A549 (cell line): ENCODE results near the gene CHRNA10. TPM values are rescaled to one million over a fixed set of nuclear protein-coding genes. Genes with fewer than 3 reads are reported as not detected.

ENCODE experiments used
- ATAC-seq, 2 experiments: fragments of 200-7000 bp in 1 of 2; fragments of >200 bp in 1 of 2; cut with Nextera tagmentation in 1 of 2; cut with Tn5 transposase in 1 of 2; 3 replicates each; pipeline versions ENCODE4 v1.8.0 to v1.9.1; 2018 to 2020; ENCODE audit warnings: mild to moderate bottlenecking in 1 of 2, moderate library complexity in 1 of 2
- CTCF ChIA-PET: fragments of 300-600 bp; sonication (Branson Sonifier 250); formaldehyde crosslinking; extraction: SDS; loops from one replicate; lab custom pipeline; 2021; ENCODE audit warnings: antibody characterized with exemption, inconsistent platforms; lab: Yijun Ruan, JAX
- POLR2A ChIA-PET: fragments of 350-600 bp; formaldehyde crosslinking; extraction: SDS; loops from one replicate; lab custom pipeline; 2021; ENCODE audit warnings: antibody characterized with exemption, inconsistent platforms; lab: Yijun Ruan, JAX
- DNase-seq, 2 experiments: peaks; one replicate each; pipeline versions ENCODE4 v3.0.0 to v3.0.0-alpha.2; 2011 to 2016; ENCODE audit warnings: low read depth in 1 of 2, low spot score in 1 of 2
- FAIRE-seq: peaks from 2 replicates; lab custom pipeline; 2011; peaks lifted over from hg19 to GRCh38; lab: Jason Lieb, UNC
- H3K27ac ChIP-seq, 2 experiments: fragments of >200 bp; sonication (Bioruptor Twin); formaldehyde crosslinking; 3 replicates each; pipeline ENCODE4 v1.5.1; 2016 to 2017
- H3K4me1 ChIP-seq: fragments of >200 bp; sonication (Bioruptor Twin); formaldehyde crosslinking; 3 replicates; pipeline ENCODE4 v1.6.1; 2016
- H3K4me2 ChIP-seq: fragments of >200 bp; sonication (Bioruptor Twin); formaldehyde crosslinking; 3 replicates; pipeline ENCODE4 v1.6.1; 2016
- H3K4me3 ChIP-seq: fragments of >200 bp; sonication (Bioruptor Twin); formaldehyde crosslinking; 3 replicates; pipeline ENCODE4 v1.5.1; 2016
- H3K9me3 ChIP-seq: fragments of >200 bp; sonication (Bioruptor Twin); formaldehyde crosslinking; 3 replicates; pipeline ENCODE4 v1.6.1; 2016
- CBX2 ChIP-seq: fragments of 200-600 bp; sonication (generic); IDR thresholded peaks from 2 replicates; pipeline ENCODE4 v1.6.1; 2016; ENCODE audit warnings: low read depth, mild to moderate bottlenecking, borderline replicate concordance
- CBX8 ChIP-seq: fragments of 200-600 bp; sonication (generic); IDR thresholded peaks from 2 replicates; pipeline ENCODE4 v1.6.1; 2016
- EHMT2 ChIP-seq: fragments of 200-600 bp; sonication (generic); IDR thresholded peaks from 2 replicates; pipeline ENCODE4 v1.6.1; 2016; ENCODE audit warnings: antibody characterized with exemption, low read depth, mild to moderate bottlenecking, moderate library complexity
- EP300 ChIP-seq, 2 experiments: fragments of >200 bp; sonication (Bioruptor Twin); formaldehyde crosslinking; IDR thresholded peaks; 2 replicates in 1 of 2; 3 replicates in 1 of 2; pipeline ENCODE4 v1.6.1; 2016 to 2017
- ESRRA ChIP-seq: fragments of 150-350 bp; IDR thresholded peaks from 2 replicates; pipeline ENCODE4 v1.6.1; 2014; ENCODE audit warnings: mild to moderate bottlenecking, low read length, borderline replicate concordance
- FOSB ChIP-seq: fragments of 250-450 bp; sonication (Bioruptor Pico); IDR thresholded peaks from 2 replicates; pipeline ENCODE4 v1.5.0; 2020; ENCODE audit warnings: mild to moderate bottlenecking, moderate library complexity
- FOSL2 ChIP-seq, 2 experiments: fragments of 450-650 bp in 1 of 2; fragments of >200 bp in 1 of 2; sonication (Bioruptor Twin) in 1 of 2; formaldehyde crosslinking; IDR thresholded peaks; 2 replicates each; pipeline versions ENCODE4 v1.5.0 to v1.6.1; 2016 to 2020; ENCODE audit warnings: mild to moderate bottlenecking in 1 of 2, moderate library complexity in 1 of 2
- FOXS1 ChIP-seq: fragments of 250-450 bp; sonication (Bioruptor Pico); IDR thresholded peaks from 2 replicates; pipeline ENCODE4 v1.5.0; 2020; ENCODE audit warnings: mild to moderate bottlenecking, moderate library complexity
- GATA3 ChIP-seq: IDR thresholded peaks from 2 replicates; pipeline ENCODE4 v1.6.1; 2012; ENCODE audit warnings: borderline replicate concordance
- HDAC2 ChIP-seq: fragments of 200-600 bp; sonication (generic); IDR thresholded peaks from 2 replicates; pipeline ENCODE4 v1.6.1; 2016
- HOXA7 ChIP-seq: fragments of 250-450 bp; sonication (Bioruptor Pico); IDR thresholded peaks from 2 replicates; pipeline ENCODE4 v1.5.0; 2020; ENCODE audit warnings: mild to moderate bottlenecking, moderate library complexity
- HOXB13 ChIP-seq: fragments of 250-450 bp; sonication (Bioruptor Pico); IDR thresholded peaks from 2 replicates; pipeline ENCODE4 v1.5.0; 2020; ENCODE audit warnings: low read depth, mild to moderate bottlenecking, moderate library complexity
- JUN ChIP-seq, 2 experiments: fragments of >200 bp; sonication (Bioruptor Twin); formaldehyde crosslinking; IDR thresholded peaks; 2 replicates in 1 of 2; 3 replicates in 1 of 2; pipeline ENCODE4 v1.6.1; 2016 to 2017
- MYC ChIP-seq: IDR thresholded peaks from 2 replicates; pipeline ENCODE4 v1.6.1; 2012; ENCODE audit warnings: mild to moderate bottlenecking, inconsistent platforms, low read length, improper control_type of control experiment, borderline replicate concordance
- NFE2L2 ChIP-seq: fragments of 150-350 bp; conservative IDR thresholded peaks from 2 replicates; pipeline ENCODE4 v1.6.1; 2014; ENCODE audit warnings: low read length
- NR3C1 ChIP-seq: fragments of >200 bp; sonication (Bioruptor Twin); formaldehyde crosslinking; IDR thresholded peaks from 3 replicates; pipeline ENCODE4 v1.6.1; 2017
- PHF8 ChIP-seq: fragments of 200-600 bp; sonication (generic); IDR thresholded peaks from 2 replicates; pipeline ENCODE4 v1.6.1; 2016; ENCODE audit warnings: low read depth, mild to moderate bottlenecking, antibody characterized with exemption, moderate library complexity, borderline replicate concordance
- RARB ChIP-seq: fragments of 250-450 bp; sonication (Bioruptor Pico); IDR thresholded peaks from 2 replicates; pipeline ENCODE4 v1.8.0; 2021; ENCODE audit warnings: mild to moderate bottlenecking, moderate library complexity
- RFX5 ChIP-seq: fragments of 450-650 bp; IDR thresholded peaks from 2 replicates; pipeline ENCODE4 v1.7.1; 2014; ENCODE audit warnings: antibody characterized with exemption, mild to moderate bottlenecking, moderate library complexity
- SMC3 ChIP-seq: fragments of >200 bp; sonication (Bioruptor Twin); formaldehyde crosslinking; IDR thresholded peaks from 3 replicates; pipeline ENCODE4 v1.6.1; 2018; ENCODE audit warnings: inconsistent platforms
- SREBF2 ChIP-seq: fragments of 450-650 bp; IDR thresholded peaks from 2 replicates; pipeline ENCODE4 v1.6.1; 2014; ENCODE audit warnings: mild to moderate bottlenecking, moderate library complexity
- TFCP2L1 ChIP-seq: fragments of 250-450 bp; sonication (Bioruptor Pico); IDR thresholded peaks from 2 replicates; pipeline ENCODE4 v1.5.0; 2021; ENCODE audit warnings: mild to moderate bottlenecking
- ZC3H11A ChIP-seq: fragments of 450-650 bp; IDR thresholded peaks from 2 replicates; pipeline ENCODE4 v1.6.1; 2014; ENCODE audit warnings: antibody characterized with exemption, mild to moderate bottlenecking
- ZFP36 ChIP-seq: fragments of 450-650 bp; IDR thresholded peaks from 2 replicates; pipeline ENCODE4 v1.6.1; 2014; ENCODE audit warnings: borderline replicate concordance; ENCODE audit not compliant: partially characterized antibody
- ZNF302 ChIP-seq: fragments of 250-450 bp; sonication (Bioruptor Pico); IDR thresholded peaks from 2 replicates; pipeline ENCODE4 v1.9.0; 2021; ENCODE audit warnings: inconsistent platforms, mild to moderate bottlenecking, moderate library complexity
- WGBS: methylation state at CpG from one replicate; pipeline ENCODE4 v1.1.6; 2017; ENCODE audit errors: missing lambda C conversion rate; 5-methylcytosine and 5-hydroxymethylcytosine counted together
- polyA plus RNA-seq, 4 experiments: library from polyadenylated mRNA; depleted of rRNA in 3 of 4; stranded (reverse); fragments of >200 nt; fragmentation: RNase III in 1 of 4; extraction: RNeasy Plus Mini Kit Qiagen cat#74134 plus additional on column Dnase treatment in 1 of 4; gene quantifications; 2 replicates in 3 of 4; 3 replicates in 1 of 4; pipeline ENCODE4 v1.2.3, GENCODE V29; 2011 to 2017
- TF ChIP-seq, protein P1 (sequence below): fragments of 250-450 bp; sonication (Bioruptor Pico); IDR thresholded peaks from 2 replicates; pipeline ENCODE4 v1.5.0; 2020; ENCODE audit warnings: low read depth, mild to moderate bottlenecking, moderate library complexity
- TF ChIP-seq, protein P2 (sequence below): fragments of >200 bp; sonication (Bioruptor Twin); formaldehyde crosslinking; IDR thresholded peaks from 3 replicates; pipeline ENCODE4 v1.5.1; 2016
- TF ChIP-seq, protein P3 (sequence below): fragments of 250-450 bp; sonication (Bioruptor Pico); IDR thresholded peaks from 2 replicates; pipeline ENCODE4 v1.5.0; 2021; ENCODE audit warnings: mild to moderate bottlenecking, moderate library complexity, borderline replicate concordance

Gene CHRNA10
- polyA plus RNA-seq, 2 of the 4 experiments (the other 2 are of a cell fraction): 0.44 to 0.85 TPM

DNA sequence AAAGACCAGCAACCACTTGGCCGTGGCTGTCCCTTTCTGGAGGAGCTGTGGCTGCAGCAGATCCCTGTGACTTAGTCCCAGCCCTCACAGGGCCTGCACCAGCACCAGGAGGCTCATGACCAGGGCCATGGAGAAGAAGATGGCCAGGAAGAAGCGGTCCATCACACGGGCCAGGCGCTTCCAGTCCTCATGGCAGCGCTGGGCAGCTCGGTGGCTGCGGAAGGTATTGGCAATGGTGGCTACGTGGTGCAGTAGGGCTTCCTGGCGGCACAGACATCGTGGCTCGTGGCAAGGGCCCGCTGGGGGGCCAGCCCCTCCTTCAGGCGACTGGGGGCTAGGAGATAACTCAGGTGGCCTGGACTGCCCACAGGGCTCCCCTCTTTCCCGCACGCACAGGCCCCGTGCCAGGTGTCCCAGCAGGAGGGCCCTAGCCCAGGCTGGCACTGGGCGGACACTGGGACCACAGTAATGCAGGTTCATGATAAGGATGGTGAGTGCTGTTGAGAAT is 5.1 kb downstream of the CHRNA10 start:
- H3K9me3 ChIP-seq: no peaks in the 10 kb centered on the region
- 94% methylated on average over 16 of the region's 17 CpGs for WGBS
- DNase-seq: no peak

DNA sequence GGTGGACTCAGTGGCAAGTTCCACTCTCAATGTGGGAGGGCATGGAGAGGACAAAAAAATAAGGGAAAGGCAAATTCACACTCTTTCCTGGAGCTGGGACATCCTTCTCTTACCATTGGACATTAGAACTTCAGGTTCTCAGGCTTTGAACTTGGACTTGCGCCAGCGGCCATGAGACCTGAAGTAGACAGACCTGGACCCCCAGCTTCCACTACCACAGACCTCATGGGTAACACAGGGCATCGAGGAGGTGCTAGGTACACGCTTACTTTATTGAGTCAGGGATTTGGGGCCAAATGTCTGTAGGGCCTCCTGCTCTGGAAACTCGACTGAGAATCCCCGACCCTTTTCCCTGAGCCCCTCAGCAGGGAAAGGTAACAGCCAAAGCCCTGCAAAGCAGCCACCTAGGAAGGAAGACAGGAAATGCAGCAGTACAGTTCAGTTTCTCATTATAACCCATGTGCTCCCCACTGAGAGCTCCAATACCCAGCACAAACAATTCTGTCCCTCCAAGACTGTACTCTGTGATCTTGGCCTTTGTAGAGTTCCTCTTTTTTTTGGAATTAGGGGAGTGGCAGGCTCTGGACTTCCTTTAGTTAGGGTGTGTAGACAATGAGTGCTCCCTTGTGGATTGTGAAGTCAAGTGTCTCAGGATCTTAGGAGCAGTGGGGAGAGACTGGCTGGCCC is 5.7 kb downstream of the CHRNA10 start:
- DNase-seq (no peak), FAIRE-seq (no peak), ATAC-seq (no peak)
- Histone ChIP-seq H3K9me3 (no peaks in the 10 kb centered on the region), H3K4me3 (no peak overlapping the region), H3K4me1 (no peaks in the 10 kb centered on the region), H3K27ac (no peak overlapping the region), H3K4me2 (no peak overlapping the region)
- CTCF ChIA-PET: interaction anchor here (0.7 to 0.8 kb wide), 2 partner anchors 85 to 680 kb away, joined by 3 read pairs; no protein-coding TSS in a partner anchor
- TF ChIP-seq ZNF302 (CRISPR knock-in tag): no peak
- TF ChIP-seq PHF8: no peak
- TF ChIP-seq ZFP36: no peak
- TF ChIP-seq ZC3H11A: no peak
- POLR2A ChIA-PET: no interaction called here
- 81% methylated on average over 6 of the region's 6 CpGs for WGBS

More for the DNA sequence above, 5.1 kb downstream of the CHRNA10 start:
- no peak overlapping the region for H3K4me3 ChIP-seq
- CTCF ChIA-PET: interaction anchor here (0.8 kb wide), 1 partner anchor 680 kb away, joined by 3 read pairs; no protein-coding TSS in a partner anchor
- TF ChIP-seq, protein P1, sequence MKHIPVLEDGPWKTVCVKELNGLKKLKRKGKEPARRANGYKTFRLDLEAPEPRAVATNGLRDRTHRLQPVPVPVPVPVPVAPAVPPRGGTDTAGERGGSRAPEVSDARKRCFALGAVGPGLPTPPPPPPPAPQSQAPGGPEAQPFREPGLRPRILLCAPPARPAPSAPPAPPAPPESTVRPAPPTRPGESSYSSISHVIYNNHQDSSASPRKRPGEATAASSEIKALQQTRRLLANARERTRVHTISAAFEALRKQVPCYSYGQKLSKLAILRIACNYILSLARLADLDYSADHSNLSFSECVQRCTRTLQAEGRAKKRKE (CRISPR knock-in tag): no peak
- TF ChIP-seq TFCP2L1 (no peak), FOSB (CRISPR knock-in tag) (no peak), MYC (no peak), ZC3H11A (no peak), ZNF302 (CRISPR knock-in tag) (no peak), EHMT2 (no peak), FOSL2 (IDR thresholded peaks at IDR 0.05) (no peak), FOSL2 (CRISPR knock-in tag; IDR thresholded peaks at IDR 0.05) (no peak), CBX2 (no peak), ESRRA (no peak), RFX5 (no peak)
- ATAC-seq: 0 out of 6 replicates have a peak, but pooled peaks of 1 of the 2 experiments have one; percentile 12
- H3K4me1 ChIP-seq: no peaks in the 10 kb centered on the region
- no peak overlapping the region for H3K4me2 ChIP-seq
- POLR2A ChIA-PET: no interaction called here
- FAIRE-seq: no peak
- H3K27ac ChIP-seq: no peak overlapping the region

DNA sequence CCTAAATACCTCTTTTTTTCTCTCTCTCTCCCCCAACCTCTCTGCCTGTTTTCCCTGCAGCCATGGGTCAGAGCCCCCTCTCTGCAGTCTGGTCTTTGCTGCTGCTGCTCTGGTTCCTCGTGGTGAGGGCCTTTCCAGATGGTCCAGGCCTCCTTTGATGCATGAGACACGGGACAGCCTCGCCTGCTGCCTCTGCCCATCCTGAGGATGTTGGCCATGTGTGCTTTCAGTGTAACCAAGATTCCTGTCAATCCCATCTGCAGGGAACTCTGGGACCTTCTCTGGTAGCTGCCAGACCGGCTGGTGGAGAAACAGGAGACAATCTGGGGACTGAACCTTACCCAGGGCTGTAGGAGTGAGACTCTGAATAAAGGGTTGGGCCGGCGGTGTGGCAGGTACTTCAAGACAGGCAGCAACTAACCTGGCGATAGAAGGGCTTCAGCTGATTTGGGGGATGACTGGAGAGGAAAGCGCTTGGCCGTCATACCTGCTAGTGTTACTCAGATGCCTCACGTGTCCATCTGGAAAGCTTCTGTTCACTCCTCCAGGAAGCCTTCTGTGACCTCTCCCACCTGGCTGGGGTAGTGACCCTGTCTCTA is 7.1 kb downstream of the CHRNA10 start:
- no peak overlapping the region for H3K4me3 ChIP-seq
- 83% methylated on average over 10 of the region's 10 CpGs for WGBS
- POLR2A ChIA-PET: no interaction called here
- no peak for FAIRE-seq
- CTCF ChIA-PET: no interaction called here
- H3K27ac ChIP-seq: no peak overlapping the region
- H3K9me3 ChIP-seq: no peaks in the 10 kb centered on the region
- H3K4me2 ChIP-seq: no peak overlapping the region
- ATAC-seq: no peak
- DNase-seq: no peak
- no peaks in the 10 kb centered on the region for H3K4me1 ChIP-seq
- TF ChIP-seq SMC3: no peak
- TF ChIP-seq NFE2L2: no peak
- TF ChIP-seq, protein P2, sequence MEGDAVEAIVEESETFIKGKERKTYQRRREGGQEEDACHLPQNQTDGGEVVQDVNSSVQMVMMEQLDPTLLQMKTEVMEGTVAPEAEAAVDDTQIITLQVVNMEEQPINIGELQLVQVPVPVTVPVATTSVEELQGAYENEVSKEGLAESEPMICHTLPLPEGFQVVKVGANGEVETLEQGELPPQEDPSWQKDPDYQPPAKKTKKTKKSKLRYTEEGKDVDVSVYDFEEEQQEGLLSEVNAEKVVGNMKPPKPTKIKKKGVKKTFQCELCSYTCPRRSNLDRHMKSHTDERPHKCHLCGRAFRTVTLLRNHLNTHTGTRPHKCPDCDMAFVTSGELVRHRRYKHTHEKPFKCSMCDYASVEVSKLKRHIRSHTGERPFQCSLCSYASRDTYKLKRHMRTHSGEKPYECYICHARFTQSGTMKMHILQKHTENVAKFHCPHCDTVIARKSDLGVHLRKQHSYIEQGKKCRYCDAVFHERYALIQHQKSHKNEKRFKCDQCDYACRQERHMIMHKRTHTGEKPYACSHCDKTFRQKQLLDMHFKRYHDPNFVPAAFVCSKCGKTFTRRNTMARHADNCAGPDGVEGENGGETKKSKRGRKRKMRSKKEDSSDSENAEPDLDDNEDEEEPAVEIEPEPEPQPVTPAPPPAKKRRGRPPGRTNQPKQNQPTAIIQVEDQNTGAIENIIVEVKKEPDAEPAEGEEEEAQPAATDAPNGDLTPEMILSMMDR: no peak
- TF ChIP-seq, protein P3, sequence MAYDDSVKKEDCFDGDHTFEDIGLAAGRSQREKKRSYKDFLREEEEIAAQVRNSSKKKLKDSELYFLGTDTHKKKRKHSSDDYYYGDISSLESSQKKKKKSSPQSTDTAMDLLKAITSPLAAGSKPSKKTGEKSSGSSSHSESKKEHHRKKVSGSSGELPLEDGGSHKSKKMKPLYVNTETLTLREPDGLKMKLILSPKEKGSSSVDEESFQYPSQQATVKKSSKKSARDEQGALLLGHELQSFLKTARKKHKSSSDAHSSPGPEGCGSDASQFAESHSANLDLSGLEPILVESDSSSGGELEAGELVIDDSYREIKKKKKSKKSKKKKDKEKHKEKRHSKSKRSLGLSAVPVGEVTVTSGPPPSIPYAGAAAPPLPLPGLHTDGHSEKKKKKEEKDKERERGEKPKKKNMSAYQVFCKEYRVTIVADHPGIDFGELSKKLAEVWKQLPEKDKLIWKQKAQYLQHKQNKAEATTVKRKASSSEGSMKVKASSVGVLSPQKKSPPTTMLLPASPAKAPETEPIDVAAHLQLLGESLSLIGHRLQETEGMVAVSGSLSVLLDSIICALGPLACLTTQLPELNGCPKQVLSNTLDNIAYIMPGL: no peak
- no peak for TF ChIP-seq HOXA7
- no peak for TF ChIP-seq HOXB13
- no peak for TF ChIP-seq JUN (IDR thresholded peaks at IDR 0.05)
- TF ChIP-seq HDAC2: no peak
- TF ChIP-seq RFX5: no peak
- TF ChIP-seq RARB (CRISPR knock-in tag): no peak
- no peak for TF ChIP-seq NR3C1
- TF ChIP-seq SREBF2: no peak
- TF ChIP-seq FOXS1 (CRISPR knock-in tag): no peak
- TF ChIP-seq GATA3: no peak
- no peak for TF ChIP-seq TFCP2L1
- TF ChIP-seq EHMT2: no peak
- no peak for TF ChIP-seq CBX8
- TF ChIP-seq EP300 (IDR thresholded peaks at IDR 0.05): no peak
